Neural crest cell (in vitro differentiated cells): Measurements from ENCODE around the gene RUSC1. TPM values are rescaled to one million over a fixed set of nuclear protein-coding genes. Genes with fewer than 3 reads are reported as not detected.
A peak's percentile ranks its signal among the peaks of the same experiment; 100 is the strongest.

Experiments
- DNase-seq: peaks from one replicate; pipeline ENCODE4 v3.0.0; 2021; ENCODE audit warnings: low read depth, mixed read lengths, low spot score
- H3K27ac Mint-ChIP-seq: one replicate; pipeline ENCODE4 v1.8.0; 2021; ENCODE audit warnings: mild to moderate bottlenecking, mixed read lengths; ENCODE audit not compliant: unreplicated experiment
- H3K27me3 Mint-ChIP-seq: 2 replicates; pipeline ENCODE4 v1.8.0; 2021; ENCODE audit warnings: low read depth, mild to moderate bottlenecking, mixed read lengths
- H3K36me3 Mint-ChIP-seq: 2 replicates; pipeline ENCODE4 v1.8.0; 2021; ENCODE audit warnings: low read depth, mild to moderate bottlenecking, mixed read lengths
- H3K4me1 Mint-ChIP-seq: 2 replicates; pipeline ENCODE4 v1.8.0; 2021; ENCODE audit warnings: mixed read lengths
- H3K4me3 Mint-ChIP-seq: one replicate; pipeline ENCODE4 v1.8.0; 2021; ENCODE audit warnings: mild to moderate bottlenecking, mixed read lengths
- H3K9me3 Mint-ChIP-seq: 2 replicates; pipeline ENCODE4 v1.8.0; 2021; ENCODE audit warnings: mixed read lengths
- CTCF ChIP-seq: fragments of 200-600 bp; sonication (generic); conservative IDR thresholded peaks from 2 replicates; pipeline ENCODE4 v1.5.0; 2021; ENCODE audit warnings: antibody characterized with exemption, mild to moderate bottlenecking
- total RNA-seq: library from RNA; stranded (reverse); gene quantifications from 2 replicates; pipeline ENCODE4 v1.2.1, GENCODE V29; 2021

Gene RUSC1
- total RNA-seq, 1 donor from 2014 or later: 56.6 TPM

GRCh38 chr1:155297384-155297783 is 23.3 kb upstream of the RUSC1 start:
- H3K4me1 Mint-ChIP-seq: peaks cover 9% of the 10 kb centered on the region
- no peaks in the 10 kb centered on the region for H3K9me3 Mint-ChIP-seq
- no peaks in the 10 kb centered on the region for H3K27me3 Mint-ChIP-seq
- no peak for TF ChIP-seq CTCF
- H3K27ac Mint-ChIP-seq: no peak overlapping the region
- H3K4me3 Mint-ChIP-seq: no peak overlapping the region
- H3K36me3 Mint-ChIP-seq: no peaks in the 10 kb centered on the region
- DNase-seq: no peak

DNA sequence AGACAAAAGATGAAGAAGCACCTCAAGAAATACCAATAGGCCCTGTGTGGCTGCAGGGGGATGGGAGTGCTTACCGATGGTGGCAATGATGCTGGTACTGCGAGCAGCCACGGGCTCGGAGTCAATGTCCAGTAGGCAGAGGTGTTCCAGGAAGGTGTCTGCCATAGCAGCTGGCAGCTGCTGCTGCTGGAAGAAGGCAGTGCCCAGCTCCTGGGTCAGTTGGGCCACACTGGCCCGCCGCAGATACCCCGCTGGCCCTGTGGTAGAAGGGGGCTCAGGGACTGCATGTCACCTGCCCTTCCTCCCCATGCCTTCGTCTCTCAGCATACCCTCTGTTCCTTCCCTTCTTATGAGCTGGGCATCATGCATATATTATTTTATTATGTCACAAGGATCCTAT is 20.7 kb upstream of the RUSC1 start:
- Mint-ChIP-seq H3K27me3 (no peaks in the 10 kb centered on the region), H3K36me3 (no peaks in the 10 kb centered on the region), H3K27ac (no peak overlapping the region), H3K4me3 (no peak overlapping the region), H3K9me3 (no peaks in the 10 kb centered on the region), H3K4me1 (peaks cover 18% of the 10 kb centered on the region)
- no peak for DNase-seq
- no peak for TF ChIP-seq CTCF

DNA sequence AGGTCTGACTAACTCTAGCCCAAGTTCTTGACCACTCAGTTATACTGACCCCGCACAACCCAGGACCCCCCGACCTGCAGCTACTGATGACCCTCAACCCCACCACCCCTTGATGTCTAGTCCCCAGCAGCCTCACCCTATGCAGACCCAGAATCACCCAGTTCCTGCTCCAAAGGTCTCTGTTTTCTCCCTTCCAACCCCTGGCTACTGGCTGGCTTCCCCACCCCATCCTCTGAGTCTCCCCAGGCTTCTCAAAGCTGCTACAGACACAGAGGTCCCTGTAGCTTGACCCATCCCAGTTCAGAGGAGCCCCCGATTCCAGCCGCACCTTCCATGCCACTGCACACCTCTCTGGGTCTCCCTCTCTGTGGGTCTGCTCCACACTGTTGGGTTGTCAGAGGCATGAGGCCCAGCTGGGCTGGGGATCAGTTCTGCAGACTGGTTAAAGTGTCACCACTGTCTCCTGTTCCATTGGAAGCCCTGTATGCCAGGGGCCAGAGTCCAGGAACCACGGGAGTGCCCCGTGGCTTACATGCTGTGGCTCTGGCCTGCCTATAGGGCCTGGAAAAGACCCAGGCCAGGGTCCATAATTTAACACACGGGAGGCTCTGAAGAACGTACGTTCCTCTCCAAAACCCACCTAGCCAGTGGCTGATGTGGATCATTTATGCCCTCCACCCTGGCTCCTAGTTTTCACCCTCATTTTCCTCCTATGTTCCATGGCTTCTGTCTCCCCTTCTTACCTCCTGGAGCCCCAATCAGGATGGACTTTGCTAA is 20.0 kb upstream of the RUSC1 start:
- no peaks in the 10 kb centered on the region for H3K36me3 Mint-ChIP-seq
- no peak overlapping the region for H3K4me3 Mint-ChIP-seq

DNA sequence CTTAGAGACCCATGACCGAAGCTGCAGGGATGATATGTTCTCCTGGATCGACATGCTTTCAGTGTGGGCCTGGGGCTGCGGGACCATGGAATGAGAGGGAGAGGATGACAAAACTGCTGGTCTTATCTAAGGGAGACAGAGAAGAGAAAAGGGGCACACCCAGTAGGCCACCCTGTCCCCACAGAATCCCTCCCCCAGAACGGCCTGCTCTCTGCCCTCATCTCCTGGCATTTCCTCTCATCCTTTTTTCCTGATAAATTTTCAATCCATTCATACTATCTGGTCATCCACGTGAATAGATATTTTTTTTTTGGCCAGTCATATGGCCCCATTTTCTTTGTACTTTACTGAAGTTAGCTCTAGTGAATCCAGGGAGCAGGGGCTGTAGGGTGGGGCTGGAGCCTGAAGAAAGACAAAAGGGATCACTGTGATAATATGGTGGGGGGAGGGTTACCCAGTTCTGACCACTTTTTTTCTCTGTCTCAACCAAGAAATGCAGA is 19.3 kb upstream of the RUSC1 start, which contains the start of gene PKLR:
Gene PKLR, minus strand, starts transcription at position 97 of the 500 bp plus-strand sequence. Its CDS starts 43 bp downstream, at position 54.
- no peak for TF ChIP-seq CTCF
- H3K27me3 Mint-ChIP-seq: no peaks in the 10 kb centered on the region
- DNase-seq: no peak
- H3K9me3 Mint-ChIP-seq: no peaks in the 10 kb centered on the region
- no peaks in the 10 kb centered on the region for H3K36me3 Mint-ChIP-seq
- H3K4me3 Mint-ChIP-seq: no peak within 1 kb of the TSS
- peak within 1 kb of the TSS; percentile 87 for H3K27ac Mint-ChIP-seq
- peaks cover 23% of the 10 kb centered on the region for H3K4me1 Mint-ChIP-seq

More for the DNA sequence above, 20.0 kb upstream of the RUSC1 start:
- TF ChIP-seq CTCF: no peak
- H3K4me1 Mint-ChIP-seq: peaks cover 18% of the 10 kb centered on the region
- no peak for DNase-seq
- H3K27ac Mint-ChIP-seq: peak overlapping the region; percentile 87
- H3K27me3 Mint-ChIP-seq: no peaks in the 10 kb centered on the region
- no peaks in the 10 kb centered on the region for H3K9me3 Mint-ChIP-seq

- Mint-ChIP-seq H3K4me3 (no peak overlapping the region), H3K27me3 (no peaks in the 10 kb centered on the region), H3K4me1 (peaks cover 39% of the 10 kb centered on the region), H3K9me3 (no peaks in the 10 kb centered on the region), H3K27ac (peak overlapping the region; percentile 91), H3K36me3 (peaks cover 4% of the 10 kb centered on the region)
- no peak for TF ChIP-seq CTCF
- DNase-seq: no peak
These were observed 16.1 kb upstream of the RUSC1 start for GRCh38 chr1:155304558-155305063.
